ENCODE data around the gene RFX2. TPM values are rescaled to one million over a fixed set of nuclear protein-coding genes. Genes with fewer than 3 reads are reported as not detected.

Gene RFX2
- total RNA-seq, 1 donor from 2014 or later = 2.4 TPM

DNA sequence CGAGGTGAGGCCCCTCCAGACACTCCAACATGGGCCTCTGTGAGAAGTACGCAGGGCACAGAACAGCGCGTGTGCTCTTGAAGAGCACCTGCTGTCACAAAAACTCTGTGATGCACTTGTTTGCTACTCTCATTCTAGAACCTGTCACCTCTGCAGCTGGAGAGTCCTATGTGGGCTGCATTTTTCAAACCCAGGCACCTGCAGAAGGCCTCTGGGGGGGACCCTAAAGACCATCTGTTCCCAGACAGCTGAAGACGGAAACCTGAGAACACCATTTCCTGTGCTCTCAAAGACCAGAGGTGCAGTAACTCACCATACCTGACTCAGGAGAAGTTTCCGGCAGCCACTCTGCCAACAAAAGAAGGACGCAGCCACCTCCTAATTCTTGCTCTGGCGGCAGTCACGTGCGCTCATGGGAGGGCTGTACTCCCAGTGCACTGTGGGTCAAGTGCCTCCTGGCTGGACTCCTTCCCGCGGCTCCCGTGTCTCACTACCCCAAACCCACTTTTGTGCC lies 160.5 kb downstream of the RFX2 start:
- Histone ChIP-seq H3K27me3 (ENCODE audit: control insufficient read depth, insufficient read depth, low read length) (no peaks in the 10 kb centered on the region), H3K36me3 (ENCODE audit: control insufficient read depth, insufficient read depth, low read length) (peaks cover 8% of the 10 kb centered on the region), H3K4me3 (ENCODE audit: low read depth, low read length) (no peak overlapping the region)
- TF ChIP-seq, protein P1, sequence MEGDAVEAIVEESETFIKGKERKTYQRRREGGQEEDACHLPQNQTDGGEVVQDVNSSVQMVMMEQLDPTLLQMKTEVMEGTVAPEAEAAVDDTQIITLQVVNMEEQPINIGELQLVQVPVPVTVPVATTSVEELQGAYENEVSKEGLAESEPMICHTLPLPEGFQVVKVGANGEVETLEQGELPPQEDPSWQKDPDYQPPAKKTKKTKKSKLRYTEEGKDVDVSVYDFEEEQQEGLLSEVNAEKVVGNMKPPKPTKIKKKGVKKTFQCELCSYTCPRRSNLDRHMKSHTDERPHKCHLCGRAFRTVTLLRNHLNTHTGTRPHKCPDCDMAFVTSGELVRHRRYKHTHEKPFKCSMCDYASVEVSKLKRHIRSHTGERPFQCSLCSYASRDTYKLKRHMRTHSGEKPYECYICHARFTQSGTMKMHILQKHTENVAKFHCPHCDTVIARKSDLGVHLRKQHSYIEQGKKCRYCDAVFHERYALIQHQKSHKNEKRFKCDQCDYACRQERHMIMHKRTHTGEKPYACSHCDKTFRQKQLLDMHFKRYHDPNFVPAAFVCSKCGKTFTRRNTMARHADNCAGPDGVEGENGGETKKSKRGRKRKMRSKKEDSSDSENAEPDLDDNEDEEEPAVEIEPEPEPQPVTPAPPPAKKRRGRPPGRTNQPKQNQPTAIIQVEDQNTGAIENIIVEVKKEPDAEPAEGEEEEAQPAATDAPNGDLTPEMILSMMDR (IDR thresholded peaks at IDR 0.05; ENCODE audit: insufficient read depth, low read length, severe bottlenecking) = no peak
- DNase-seq (ENCODE audit: low read depth) = peak; percentile 71
- no peak for FAIRE-seq

DNA sequence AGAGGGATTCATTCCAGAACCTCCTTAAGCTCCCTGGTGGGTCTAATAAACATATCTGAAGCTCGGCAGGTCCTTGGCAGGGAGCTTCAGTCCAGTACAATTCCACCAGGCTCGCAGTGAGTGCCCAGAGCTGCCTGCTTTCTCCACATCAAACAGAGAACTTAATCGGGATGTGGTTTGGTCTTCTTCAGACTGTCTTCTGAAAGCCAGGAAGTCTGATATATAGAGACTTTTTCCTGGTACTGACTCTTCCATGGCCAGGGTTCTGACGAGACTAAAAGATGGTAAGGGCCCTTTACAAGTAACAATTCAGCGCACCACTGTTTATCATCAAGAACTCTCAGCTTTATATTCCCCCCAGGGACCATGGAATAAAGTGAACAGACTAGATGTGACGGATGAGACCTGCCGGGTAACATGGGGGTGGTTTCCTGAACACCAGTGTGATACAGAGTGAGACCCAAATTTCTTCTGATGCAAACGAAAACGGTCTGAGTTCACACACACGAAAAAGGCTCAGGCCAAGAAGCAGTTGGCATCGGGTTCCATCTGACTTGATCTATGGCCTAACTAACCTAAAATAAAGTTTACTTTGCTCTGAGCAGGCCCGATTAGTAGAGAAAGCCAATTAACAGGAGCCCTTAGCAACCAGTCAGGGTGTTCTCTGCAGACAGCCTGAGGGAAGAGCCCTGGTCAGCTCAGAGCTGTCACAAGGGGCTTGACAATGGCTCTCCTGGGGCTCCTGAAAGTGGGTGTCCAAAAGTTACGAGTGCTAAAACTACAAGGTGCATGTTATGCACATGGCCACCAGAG lies 161.3 kb downstream of the RFX2 start:
- FAIRE-seq = no peak

DNA sequence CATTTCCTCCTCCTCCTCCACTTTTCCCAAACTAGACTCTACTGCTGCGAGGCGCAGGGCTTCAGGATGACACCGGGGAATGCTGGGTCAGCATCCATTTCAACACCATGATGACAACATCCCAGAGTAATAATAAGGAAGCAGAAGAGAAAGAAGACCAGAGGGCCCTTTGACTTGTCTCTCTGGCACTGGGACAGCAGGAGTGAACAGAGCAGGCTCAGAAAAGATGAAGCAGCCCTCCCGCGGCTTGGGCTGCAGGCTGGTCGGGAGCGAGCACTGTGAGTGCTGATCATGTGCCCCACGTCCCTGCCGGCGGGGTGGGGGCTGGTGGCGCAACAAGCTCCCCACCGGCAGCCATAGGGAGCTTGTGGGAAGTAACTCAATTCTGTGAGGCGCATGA lies 162.9 kb downstream of the RFX2 start:
- no peak for DNase-seq (ENCODE audit: low read depth)
- H3K27me3 ChIP-seq (ENCODE audit: control insufficient read depth, insufficient read depth, low read length) = no peaks in the 10 kb centered on the region

More for the DNA sequence above, 161.3 kb downstream of the RFX2 start:
- Histone ChIP-seq H3K4me3 (ENCODE audit: low read depth, low read length) (no peak overlapping the region), H3K27me3 (ENCODE audit: control insufficient read depth, insufficient read depth, low read length) (no peaks in the 10 kb centered on the region), H3K36me3 (ENCODE audit: control insufficient read depth, insufficient read depth, low read length) (peaks cover 9% of the 10 kb centered on the region)
- no peak for DNase-seq (ENCODE audit: low read depth)
- TF ChIP-seq, protein P1 (IDR thresholded peaks at IDR 0.05; ENCODE audit: insufficient read depth, low read length, severe bottlenecking) = no peak

DNA sequence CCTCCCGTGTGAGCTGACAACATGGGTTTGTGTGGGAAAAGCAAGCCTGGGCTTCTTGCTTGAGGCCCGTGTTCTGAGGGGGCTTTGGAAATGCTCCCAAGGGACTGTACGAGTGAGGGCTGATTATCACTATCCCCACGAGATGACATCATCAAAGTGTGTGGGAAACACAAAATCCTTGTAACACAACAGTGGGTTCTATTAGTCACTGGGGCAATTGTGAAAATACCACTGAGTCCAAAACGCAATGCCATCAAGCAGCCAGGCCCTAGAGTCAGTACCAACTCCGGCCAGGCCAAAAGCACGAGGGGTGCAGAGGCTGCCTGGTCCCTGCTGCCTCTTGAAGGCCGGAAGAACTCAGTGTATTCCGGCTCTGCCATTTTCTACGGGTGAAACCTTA lies 166.7 kb downstream of the RFX2 start:
- peaks cover 16% of the 10 kb centered on the region for H3K36me3 ChIP-seq (ENCODE audit: control insufficient read depth, insufficient read depth, low read length)
- no peak overlapping the region for H3K4me3 ChIP-seq (ENCODE audit: low read depth, low read length)
- FAIRE-seq (no peak), DNase-seq (ENCODE audit: low read depth) (no peak)
- TF ChIP-seq, protein P1 (IDR thresholded peaks at IDR 0.05; ENCODE audit: insufficient read depth, low read length, severe bottlenecking) = no peak
- H3K27me3 ChIP-seq (ENCODE audit: control insufficient read depth, insufficient read depth, low read length) = no peaks in the 10 kb centered on the region

More for the DNA sequence above, 162.9 kb downstream of the RFX2 start:
- Histone ChIP-seq H3K4me3 (ENCODE audit: low read depth, low read length) (no peak overlapping the region), H3K36me3 (ENCODE audit: control insufficient read depth, insufficient read depth, low read length) (peaks cover 11% of the 10 kb centered on the region)
- no peak for FAIRE-seq
- TF ChIP-seq, protein P1 (IDR thresholded peaks at IDR 0.05; ENCODE audit: insufficient read depth, low read length, severe bottlenecking) = no peak

Other genes starting within 250 kb of the RFX2 start
- 0.26 TPM in 1 of 2 replicates, not detected in the other for gene FUT5, start 240.0 kb downstream of the RFX2 start, total RNA-seq
- gene NDUFA11, start 206.7 kb downstream of the RFX2 start, total RNA-seq = 116 and 230 TPM in 2 replicates
- 3.8 and 4.5 TPM in 2 replicates for gene VMAC, start 205.6 kb downstream of the RFX2 start, total RNA-seq
- gene CAPS, start 196.2 kb downstream of the RFX2 start, total RNA-seq = 8.2 and 18.8 TPM in 2 replicates
- gene RANBP3, start 132.4 kb downstream of the RFX2 start, total RNA-seq = 25.0 and 27.9 TPM in 2 replicates
- gene ACSBG2, start 25.2 kb upstream of the RFX2 start, total RNA-seq = not detected in 2 replicates
- 2.6 and 2.9 TPM in 2 replicates for gene MLLT1, start 169.5 kb upstream of the RFX2 start, total RNA-seq
- gene ACER1, start 223.1 kb upstream of the RFX2 start, total RNA-seq = not detected in 2 replicates

Data from bronchial epithelial cell (primary cell).